HG02759 (cell line): ENCODE data around the gene ZNF628.
"Not testable (repeated sequence)": the region's sequence is repeated elsewhere in the genome, so short reads cannot be mapped to it uniquely, and the experiment has no call there.

Experiments used
- ATAC-seq: cut with Tn5 transposase; IDR thresholded peaks from one replicate; pipeline ENCODE4 v1.9.1; 2021; ENCODE audit warnings: mild to moderate bottlenecking, moderate library complexity; ENCODE audit not compliant: unreplicated experiment

The ZNF628 gene

DNA sequence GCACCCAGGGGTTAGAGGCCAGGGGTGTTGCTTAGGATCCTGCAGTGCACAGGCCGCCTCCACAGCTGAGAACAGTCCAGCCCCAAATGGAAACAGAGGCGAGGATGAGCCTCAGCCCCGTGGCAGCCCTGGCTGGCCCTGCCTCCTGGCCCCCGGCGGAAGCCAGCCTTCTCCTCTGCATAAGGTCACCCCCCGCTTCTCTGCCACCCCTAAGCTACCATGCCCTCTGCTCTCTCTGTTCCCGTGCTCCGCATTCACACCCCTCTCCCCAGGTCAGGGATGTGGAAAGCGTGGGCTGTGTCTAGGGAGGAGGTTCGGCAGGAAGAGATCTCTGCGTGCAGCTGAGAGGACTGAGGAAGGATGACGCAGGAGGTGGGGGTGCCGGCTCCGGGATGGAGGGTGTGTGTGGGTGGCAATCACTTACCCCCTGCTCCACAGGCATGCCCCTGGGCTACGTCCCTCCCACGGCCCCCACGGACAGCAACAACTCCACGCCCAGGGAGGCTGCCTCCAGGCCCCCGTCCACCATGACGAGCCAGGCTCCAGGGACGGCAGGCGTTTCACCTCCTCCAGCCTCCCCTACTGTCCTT lies 17.9 kb downstream of the ZNF628 start:
- no peak for ATAC-seq

DNA sequence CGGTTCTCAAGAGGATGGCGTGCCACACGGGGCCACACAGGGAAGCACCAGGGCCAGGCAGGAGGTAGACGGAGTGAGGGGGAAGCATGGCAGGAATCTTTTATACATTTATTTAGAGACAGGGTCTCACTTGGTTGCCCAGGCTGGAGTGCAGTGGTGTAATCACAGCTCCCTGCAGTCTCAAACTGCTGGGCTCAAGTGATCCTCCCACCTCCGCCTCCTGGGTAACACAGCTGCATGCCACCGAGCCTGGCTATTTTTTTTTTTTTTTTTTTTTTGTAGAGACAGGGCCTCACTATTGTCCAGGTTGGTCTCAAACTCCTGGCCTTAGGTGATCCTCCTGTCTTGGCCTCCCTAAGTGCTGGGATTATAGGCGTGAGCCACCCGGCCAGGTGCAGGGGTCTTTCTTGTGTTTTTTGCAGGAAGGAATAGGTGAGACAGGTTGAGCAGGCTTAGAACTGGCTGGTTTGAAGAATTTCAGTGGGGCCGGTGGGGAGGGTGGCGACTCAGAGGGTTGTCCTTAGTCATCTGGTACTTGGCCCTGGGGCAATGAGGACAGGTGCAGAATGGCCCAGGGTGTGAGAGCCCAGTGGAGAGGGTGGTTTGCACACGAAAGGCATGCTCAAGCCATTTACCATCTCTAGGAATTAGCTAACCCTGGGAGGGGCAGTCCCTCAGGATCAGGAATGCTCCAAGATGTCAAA lies 19.4 kb downstream of the ZNF628 start:
- ATAC-seq = no peak

DNA sequence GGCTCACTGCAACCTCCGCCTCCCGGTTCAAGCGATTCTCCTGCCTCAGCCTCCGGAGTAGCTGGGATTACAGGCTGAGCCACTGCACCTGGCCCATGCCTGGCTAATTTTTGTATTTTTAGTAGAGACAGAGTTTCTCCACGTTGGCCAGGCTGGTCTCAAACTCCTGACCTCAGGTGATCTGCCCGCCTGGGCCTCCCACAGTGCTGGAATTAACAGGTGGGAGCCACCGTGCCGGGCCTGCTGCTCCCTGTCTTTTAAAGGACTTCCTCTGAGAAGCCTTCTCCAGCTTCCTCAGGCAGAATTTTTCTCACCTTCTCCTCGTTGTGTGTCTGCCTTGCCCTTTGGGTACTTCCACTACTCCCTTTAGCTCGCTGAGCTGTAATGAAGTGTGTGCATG lies 20.4 kb downstream of the ZNF628 start:
- ATAC-seq = not testable (repeated sequence)

DNA sequence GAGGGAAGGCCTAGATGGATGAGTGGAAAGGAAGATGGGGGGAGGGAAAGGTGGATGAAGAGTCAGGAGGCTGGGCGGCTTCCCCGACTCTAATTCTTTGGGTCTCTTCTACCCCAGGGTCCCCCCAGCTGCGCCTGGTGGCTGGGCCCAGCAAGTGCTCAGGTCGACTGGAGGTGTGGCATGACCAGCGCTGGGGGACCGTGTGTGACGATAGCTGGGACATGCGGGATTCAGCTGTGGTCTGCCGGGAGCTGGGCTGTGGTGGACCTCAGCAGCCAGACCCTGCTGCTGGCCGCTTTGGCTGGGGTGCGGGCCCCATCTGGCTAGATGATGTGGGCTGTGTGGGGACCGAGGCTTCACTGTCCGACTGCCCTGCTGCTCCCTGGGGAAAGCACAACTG lies 21.3 kb downstream of the ZNF628 start:
- no peak for ATAC-seq

DNA sequence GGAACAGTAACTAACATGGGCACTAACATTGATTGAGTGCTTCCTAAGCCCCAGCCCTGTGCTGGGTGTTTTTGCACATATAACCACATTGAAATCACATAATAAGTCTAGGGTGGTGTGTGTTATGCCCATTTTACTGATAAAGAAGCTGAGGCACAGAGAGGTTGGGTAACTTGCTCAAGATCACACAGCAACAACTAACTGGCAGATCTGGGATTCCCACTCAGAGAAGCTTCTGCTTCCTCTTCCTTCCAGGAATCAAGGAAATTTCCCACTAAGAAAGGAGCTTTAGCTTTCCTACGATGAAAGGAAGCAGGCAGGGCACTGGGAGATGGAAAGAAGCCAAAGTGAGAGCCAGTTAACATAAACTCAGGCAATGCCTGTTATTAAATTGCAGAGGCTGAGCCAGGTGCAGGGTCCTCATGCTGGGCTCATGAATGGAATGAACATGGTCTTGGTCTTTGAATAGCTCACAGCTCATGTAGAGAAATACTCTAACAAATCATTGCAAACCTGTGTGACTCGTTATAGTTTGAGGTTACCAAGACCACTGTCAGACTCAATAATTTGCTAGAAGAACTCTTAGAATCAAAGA lies 21.9 kb downstream of the ZNF628 start:
- ATAC-seq = no peak

DNA sequence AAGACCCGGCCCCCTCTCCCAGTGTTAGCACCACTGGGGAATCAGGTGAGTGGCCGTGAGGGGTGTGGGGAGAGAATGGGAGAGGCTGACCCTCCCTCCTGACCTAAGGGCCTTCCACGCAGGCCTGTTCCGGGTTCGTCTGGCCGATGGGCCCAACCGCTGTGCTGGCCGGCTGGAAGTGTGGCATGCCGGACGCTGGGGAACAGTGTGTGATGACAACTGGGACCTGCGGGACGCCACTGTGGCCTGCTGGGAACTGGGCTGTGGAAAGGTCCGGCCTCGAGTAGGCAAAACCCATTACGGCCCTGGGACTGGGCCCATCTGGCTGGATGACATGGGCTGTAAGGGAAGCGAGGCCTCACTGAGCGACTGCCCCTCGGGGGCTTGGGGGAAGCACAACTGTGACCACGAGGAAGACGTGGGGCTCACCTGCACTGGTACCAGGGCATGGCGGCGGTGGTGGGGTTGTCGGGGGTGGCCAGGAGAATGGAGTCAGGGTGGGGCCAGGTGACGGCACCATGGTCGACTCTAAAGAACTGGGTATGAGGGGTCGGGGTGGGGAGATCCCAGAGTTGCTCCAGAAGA lies 24.0 kb downstream of the ZNF628 start:
- no peak for ATAC-seq

DNA sequence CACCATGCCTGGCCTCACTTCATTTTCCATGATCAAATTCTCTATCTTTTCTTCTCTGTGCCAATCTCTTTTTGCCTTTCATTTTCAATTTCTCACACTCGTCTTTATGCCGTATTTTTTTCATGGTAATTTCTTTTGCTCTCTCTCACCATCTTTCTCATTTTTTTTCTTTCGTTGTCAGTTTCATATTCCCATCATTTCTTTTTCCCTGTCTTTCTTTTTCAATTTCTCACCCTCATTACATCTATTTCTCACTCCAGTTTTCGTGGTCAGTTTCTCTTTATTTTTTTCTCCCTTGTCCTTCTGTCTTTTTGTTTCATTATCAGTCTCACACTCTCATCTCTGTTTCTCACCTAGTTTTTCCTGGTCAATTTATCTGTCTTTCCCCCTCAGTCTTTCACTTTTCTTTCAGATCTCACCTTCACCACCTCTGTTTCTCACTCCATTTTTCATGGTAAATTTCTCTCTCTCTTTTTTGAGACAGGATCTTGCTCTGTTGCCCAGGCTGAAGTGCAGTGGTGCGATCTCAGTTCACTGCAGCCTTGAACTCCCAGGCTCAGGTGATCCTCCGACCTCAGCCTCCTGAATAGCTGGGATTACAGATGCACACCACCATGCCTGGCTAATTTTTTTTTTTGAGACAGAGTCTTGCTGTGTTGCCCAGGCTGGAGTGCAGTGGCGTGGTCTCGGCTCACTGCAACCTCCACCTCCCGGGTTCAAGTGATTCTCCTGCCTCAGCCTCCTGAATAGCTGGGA lies 26.0 kb downstream of the ZNF628 start:
- ATAC-seq = no peak

DNA sequence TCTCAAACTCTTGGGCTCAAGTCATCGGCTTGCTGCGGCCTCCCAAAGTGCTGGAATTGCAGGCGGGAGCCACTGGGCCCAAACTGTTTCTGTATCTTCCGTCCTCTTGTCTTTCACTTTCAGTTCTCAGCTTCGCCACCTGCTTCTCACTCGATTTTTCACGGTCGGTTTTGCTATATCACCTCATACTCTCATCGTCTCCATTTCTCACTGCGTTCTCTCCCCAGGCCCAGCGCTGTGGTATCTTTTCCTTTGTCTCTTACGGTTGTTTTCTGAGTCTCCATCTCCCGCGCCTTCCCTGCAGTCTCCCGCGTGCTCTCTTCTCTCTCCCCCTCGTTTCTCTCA lies 26.7 kb downstream of the ZNF628 start:
- no peak for ATAC-seq

DNA sequence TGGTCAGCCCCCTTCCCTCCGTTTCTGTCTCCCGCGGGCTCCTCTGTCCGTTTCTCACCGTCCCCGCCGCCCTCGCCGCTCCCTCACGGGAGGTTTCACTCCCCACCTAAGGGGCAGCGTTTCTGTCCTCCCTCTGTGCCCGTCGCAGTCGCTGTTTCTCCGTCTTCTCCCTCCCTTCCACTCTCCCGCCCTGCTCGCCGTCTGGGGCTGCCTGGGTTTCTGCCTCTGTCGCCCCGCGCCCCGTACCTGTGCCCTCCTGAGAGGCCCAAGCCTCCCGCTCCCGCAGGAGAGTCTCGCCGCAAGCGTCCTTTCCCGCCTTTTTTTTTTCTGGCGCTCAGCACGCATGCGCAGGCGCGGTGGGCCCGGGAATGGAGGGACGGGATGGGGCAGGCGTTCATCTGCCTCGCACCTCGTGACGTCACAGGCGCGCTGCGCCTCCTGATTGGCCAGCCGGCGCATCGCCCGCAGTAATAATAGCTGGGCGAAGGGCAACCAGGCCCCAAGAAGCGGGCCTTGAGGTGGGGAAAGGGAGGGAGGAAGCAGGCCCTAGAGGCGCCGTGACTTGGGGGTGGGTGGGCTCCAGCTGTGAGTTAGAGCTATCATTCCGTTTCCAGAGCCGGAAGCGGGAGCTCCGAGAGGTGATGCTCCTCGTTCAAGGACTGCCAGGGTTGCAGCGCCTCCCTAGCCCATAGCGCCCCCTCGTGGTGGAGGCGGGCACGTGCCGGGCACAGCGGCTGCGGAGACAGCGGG lies 27.3 kb downstream of the ZNF628 start:
- ATAC-seq = peak; percentile 97

DNA sequence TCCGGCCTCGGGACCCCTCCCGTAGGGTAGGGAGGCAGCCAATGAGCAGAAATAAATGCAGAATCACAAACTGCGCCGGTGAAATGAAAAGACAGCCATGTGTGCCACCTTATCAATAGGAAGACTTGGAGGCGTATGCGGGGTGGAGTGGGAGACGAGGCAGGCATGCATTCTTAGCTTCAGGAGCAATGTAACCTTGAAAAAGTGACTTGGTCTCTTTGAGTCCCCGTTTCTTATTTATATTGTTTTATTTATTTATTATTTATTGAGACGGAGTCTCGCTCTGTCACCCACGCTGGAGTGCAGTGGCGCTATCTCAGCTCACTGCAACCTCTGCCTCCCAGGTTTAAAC lies 27.8 kb downstream of the ZNF628 start:
- no peak for ATAC-seq

DNA sequence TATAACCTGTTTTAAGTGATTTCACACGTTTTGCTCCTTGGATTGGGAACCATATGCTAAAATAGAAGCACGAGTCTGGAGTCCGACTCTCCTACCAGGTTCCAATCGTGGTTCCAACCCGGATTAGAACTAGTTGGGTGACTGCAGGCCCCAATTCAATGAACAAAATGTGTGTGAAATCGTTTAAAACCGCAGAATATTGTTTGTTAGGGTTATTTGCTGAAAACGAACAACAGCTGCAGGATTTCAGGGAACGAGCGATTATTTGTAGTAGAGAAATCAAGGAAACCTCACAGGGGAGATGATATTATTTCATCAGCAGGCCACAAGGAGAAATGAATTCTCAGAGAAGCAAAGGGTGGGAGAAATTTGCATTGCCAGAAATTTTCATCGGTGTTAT lies 28.6 kb downstream of the ZNF628 start:
- no peak for ATAC-seq

DNA sequence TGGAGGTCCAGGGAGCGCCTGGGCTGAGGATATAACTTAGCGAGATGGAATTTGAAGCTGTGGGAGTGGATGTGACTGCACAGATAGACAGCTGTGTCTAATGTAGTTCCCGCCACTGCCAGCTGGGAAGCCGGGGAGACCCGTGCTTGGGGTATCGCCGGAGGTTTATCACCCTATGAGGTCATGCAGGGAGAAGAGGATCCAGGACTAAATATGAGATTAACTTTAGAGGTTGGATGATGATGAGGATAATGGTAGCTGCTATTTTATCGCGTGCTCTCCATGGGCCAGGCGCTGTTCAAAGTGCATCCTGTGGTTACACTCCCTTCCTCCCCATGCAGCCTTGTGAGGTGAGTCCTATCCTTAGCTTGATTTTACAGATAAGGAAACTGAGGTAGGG lies 31.7 kb downstream of the ZNF628 start:
- ATAC-seq = no peak

DNA sequence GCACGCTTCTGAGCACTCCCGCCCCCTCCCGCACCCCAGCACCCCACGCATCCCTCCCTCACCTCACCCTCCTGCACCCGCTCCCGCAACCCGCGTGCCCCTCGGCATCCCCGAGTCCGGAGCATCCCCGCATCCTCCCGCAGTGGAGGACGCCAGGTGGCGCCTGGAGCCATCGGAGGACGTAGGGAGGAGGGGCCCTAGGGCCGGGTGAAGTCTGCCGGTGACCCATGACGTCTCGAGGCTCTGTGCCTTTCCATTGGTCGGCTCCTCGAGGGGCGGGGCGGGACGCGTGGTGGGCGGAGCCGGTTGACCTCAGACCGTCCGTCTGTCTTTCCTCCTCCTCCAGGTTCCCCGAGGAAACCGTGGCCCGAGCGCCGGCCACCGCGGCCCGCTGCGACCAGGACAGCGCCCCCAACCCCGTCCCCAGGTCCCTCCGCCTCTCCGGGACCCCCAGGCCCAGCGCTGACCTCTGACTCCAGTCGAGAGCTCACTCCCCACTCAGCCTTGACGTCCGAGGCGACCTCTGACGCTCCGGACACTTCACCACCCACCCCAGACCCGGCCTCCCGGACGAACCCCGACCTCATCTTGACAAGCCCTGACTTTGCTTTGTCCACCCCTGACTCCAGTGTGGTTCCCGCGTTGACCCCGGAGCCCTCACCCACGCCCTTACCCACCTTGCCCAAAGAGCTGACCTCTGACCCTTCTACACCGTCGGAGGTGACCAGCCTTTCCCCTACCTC lies 40.6 kb downstream of the ZNF628 start:
- peak; percentile 98 for ATAC-seq

DNA sequence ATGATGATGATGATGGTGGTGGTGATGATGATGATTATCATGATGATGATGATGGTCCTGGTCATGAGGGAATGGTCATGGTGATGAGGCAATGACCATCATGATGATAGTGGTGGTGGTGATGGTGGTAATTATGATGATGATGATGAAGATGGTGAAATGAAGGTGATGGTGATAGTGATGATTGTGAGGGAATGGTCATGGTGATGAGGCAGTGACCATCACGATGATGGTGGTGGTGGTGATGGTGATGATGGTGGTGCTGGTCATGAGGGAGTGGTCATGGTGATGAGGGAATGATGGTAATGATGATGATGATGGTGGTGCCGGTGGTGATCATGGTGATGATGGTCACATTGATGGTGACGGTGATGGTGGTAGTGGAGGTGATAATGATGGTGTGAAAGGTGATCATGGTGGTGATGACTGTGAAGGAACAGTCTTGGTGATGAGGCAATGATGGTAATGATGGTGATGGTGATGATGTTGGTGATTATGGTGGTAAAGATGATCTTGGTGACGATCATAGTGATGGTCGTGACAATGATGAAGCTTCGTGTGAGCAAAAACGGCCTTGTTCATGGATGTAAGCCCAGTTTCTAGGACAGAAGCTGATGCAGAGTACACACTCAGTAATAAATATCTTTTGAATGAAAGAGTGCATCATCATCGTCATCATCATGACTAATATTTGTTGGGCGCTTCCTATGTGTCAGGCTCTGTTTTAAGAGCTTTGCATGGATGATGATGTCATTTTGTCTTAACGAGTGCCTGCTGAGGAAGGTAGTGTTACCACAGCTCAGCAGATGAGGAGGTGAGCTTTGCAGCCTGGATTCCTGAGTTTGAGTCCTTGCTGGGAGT lies 43.3 kb downstream of the ZNF628 start:
- no peak for ATAC-seq

DNA sequence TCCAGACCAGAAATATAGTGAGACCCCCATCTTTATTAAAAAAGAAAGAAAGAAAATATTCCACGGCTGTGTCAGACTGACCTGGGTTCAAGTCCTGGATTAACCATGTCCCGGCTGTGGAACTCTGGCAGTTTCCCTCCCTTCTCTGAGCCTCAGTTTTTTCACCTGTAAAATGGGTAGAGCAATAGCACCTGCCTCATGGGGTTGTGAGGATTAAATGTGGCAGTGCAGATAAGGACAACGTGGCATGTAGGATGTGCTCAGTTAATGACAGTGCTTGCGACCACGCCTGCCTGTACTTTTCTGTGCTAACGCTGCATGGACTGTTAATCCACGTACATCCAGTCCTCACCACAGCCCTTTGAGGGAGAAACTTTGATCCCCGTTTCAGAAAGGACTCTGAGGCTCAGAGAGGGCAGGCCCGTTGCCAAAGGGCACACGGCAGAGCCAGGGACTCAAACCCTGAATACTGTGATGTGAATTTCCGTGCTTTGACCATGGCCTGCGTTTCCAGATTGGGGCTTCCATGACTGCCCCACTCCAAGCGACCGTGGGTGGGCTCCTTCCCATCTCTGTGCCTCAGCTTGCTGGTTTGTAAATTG lies 44.4 kb downstream of the ZNF628 start:
- ATAC-seq = no peak

DNA sequence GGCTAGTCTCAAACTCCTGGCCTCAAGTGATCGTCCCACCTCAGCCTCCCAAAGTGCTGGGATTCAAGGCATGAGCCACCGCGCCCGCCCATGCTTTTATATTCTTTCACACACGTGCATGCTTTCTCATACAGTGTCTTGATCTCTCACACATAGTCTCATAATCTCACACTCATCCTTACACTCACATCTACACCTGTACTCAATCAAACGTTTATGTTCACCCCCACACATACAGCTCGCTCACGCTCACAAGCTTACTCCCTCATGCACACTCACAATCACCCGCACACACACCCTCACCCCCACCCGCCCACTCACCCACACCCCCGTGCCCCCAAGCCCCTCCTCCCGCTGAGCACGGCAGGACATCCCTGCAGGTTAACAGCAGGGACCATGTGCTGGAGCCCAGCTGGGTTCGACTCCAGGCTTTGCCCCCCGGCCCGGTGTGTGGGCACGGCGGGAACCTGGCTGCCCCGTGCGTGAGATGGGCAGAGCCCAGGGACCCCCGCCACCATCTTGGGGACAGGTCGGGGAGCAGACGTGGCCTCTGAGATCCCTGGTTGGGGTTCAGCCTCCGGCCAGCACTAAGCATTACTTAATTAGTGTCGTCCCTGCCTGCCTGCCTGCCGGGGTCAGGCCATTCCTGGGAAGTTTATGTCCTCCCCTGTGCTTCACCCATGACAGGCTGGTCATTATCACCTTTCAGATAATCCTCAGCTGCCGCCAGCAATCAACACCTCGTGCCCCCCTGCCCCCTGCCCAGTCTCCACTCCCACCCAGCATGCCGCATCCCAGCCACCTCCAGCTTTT lies 49.1 kb downstream of the ZNF628 start:
- ATAC-seq = no peak

DNA sequence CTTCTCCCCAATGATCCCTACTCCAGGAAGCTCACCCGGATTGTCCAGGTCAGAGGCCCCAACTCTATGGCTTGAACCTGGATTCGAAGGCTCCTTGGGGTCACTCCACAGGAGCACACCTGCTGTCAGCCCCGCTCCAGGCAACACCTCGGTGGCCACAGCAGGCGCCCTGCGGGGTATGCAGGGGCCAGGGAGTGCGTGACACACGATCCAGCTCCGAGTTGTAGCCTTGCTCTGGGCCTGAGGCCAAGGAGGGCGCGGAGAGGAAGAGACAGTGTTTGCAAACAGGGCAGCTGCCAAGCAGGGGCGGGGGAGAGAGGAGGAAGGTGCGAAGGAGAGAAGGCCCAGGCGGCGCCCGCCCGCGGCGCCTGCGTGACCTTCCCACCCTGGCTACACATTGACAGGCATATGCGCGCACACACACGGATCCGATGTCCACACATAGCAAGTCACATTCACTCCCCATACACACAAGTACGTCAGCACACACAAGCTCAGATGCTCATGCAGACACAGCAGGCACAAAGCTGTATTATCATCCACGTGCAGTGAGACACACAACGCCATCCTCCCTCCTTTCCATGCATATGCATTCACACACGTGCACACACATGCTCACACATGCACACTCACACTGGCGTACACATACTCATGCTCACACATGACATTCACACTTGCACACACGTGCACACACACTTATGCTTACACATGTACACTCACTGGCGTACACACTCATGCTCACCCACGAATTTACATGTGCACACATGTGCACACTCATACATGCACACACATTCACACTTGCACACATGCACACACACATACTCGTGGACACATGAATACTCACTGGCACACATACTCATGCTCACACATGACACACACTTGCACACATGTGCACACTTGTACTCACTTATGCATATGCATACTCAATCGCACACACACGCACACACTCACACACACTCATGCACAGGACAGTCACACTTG lies 50.1 kb downstream of the ZNF628 start:
- ATAC-seq = no peak
